HUES48 (cell line): ENCODE data around the gene LRRC26.

ENCODE experiments used
- H3K27ac ChIP-seq: one replicate; pipeline ENCODE4 v1.7.0; 2013; ENCODE audit warnings: low read depth, low read length, inconsistent platforms
- H3K27me3 ChIP-seq: 2 replicates; pipeline ENCODE4 v1.6.1; 2013; ENCODE audit warnings: mild to moderate bottlenecking, low read length; ENCODE audit not compliant: control insufficient read depth, insufficient read depth
- H3K36me3 ChIP-seq: 2 replicates; pipeline ENCODE4 v1.6.1; 2013; ENCODE audit warnings: low read length; ENCODE audit not compliant: control insufficient read depth, insufficient read depth
- H3K4me1 ChIP-seq: 2 replicates; pipeline ENCODE4 v1.6.1; 2013; ENCODE audit warnings: mild to moderate bottlenecking, low read length; ENCODE audit not compliant: control insufficient read depth, insufficient read depth
- H3K4me3 ChIP-seq: 2 replicates; pipeline ENCODE4 v1.5.1; 2013; ENCODE audit warnings: mild to moderate bottlenecking, low read depth, low read length
- H3K9ac ChIP-seq: 2 replicates; pipeline ENCODE4 v1.6.1; 2013; ENCODE audit warnings: mild to moderate bottlenecking, low read depth, low read length, moderate library complexity
- H3K9me3 ChIP-seq: 2 replicates; pipeline ENCODE4 v1.6.1; 2013; ENCODE audit warnings: low read length; ENCODE audit not compliant: control insufficient read depth, insufficient read depth

LRRC26 gene

DNA sequence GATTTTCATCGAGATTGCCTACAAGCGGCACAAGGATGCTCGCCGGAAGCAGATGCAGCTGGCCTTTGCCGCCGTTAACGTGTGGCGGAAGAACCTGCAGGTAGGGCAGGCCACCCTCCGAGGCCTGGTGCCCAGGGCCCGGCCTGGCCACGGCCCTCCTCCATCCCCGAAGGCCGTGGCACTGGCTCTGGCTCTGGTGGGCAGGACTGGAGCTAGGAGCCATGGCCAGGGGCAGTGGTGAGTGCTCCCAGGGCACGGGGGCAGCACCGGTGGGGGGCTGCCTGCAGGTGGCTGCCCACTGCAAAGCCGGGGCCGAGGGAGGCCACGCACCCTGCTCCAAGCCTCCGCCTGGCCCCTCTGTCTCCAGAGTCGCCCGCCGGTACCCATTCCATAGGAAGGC, 6.0 kb downstream of the LRRC26 start:
- H3K9me3 ChIP-seq = no peaks in the 10 kb centered on the region
- no peak overlapping the region; the same call in 1 of the 2 replicates for H3K4me3 ChIP-seq
- H3K27ac ChIP-seq = no peak overlapping the region
- peaks cover 98% of the 10 kb centered on the region for H3K27me3 ChIP-seq
- no peaks in the 10 kb centered on the region for H3K36me3 ChIP-seq
- no peak overlapping the region for H3K9ac ChIP-seq
- H3K4me1 ChIP-seq = no peaks in the 10 kb centered on the region

DNA sequence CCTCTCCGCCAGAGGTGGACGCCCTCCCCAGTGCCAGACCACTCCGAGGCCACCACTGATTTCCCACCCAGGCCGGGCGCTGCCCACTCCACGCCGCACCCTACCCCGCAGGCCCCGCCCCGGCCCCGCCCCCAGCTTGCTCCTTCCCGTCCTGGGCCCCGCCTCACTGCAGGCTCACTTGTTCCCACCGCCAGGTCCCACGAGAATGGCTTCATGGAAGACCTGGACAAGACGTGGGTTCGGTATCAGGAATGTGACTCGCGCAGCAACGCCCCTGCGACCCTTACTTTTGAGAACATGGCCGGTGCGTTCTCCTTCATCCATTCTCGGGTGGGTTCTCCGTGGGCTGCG, 6.5 kb downstream of the LRRC26 start:
- no peak overlapping the region for H3K27ac ChIP-seq
- H3K4me1 ChIP-seq = no peaks in the 10 kb centered on the region
- H3K36me3 ChIP-seq = no peaks in the 10 kb centered on the region
- H3K9ac ChIP-seq = no peak overlapping the region
- H3K9me3 ChIP-seq = no peaks in the 10 kb centered on the region
- peak overlapping the region; percentile 37; the same call in 1 of the 2 replicates for H3K4me3 ChIP-seq
- peaks cover 97% of the 10 kb centered on the region for H3K27me3 ChIP-seq

DNA sequence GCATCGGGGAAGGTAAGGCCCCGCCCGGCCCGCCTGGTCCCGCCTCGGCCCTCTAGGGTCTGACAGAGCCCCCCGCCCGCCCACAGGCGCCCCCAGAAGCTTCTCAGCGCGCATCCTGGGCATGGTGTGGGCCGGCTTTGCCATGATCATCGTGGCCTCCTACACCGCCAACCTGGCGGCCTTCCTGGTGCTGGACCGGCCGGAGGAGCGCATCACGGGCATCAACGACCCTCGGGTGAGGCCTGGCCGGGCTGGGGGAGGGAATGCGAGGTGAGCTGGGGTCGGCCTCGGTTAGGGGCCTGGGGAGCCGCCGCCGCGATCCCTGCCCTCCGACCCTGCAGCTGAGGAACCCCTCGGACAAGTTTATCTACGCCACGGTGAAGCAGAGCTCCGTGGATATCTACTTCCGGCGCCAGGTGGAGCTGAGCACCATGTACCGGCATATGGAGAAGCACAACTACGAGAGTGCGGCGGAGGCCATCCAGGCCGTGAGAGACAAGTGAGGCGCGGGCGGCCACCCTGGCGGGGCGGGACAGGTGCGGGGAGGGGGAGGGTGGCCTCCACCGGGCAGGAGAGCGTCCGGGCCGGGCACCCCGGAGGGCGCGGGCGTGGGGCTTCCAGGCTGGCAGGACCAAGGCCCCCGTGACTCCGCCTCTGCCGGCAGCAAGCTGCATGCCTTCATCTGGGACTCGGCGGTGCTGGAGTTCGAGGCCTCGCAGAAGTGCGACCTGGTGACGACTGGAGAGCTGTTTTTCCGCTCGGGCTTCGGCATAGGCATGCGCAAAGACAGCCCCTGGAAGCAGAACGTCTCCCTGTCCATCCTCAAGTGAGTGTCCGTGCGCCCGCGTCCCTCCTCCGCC, 7.1 kb downstream of the LRRC26 start:
- Histone ChIP-seq H3K27ac (no peak overlapping the region), H3K4me3 (peak overlapping the region; percentile 37), H3K4me1 (no peaks in the 10 kb centered on the region), H3K36me3 (no peaks in the 10 kb centered on the region), H3K9ac (no peak overlapping the region), H3K9me3 (no peaks in the 10 kb centered on the region), H3K27me3 (peaks cover 97% of the 10 kb centered on the region)

- Histone ChIP-seq H3K4me3 (peak overlapping the region; percentile 37), H3K4me1 (no peaks in the 10 kb centered on the region), H3K27me3 (peaks cover 95% of the 10 kb centered on the region), H3K9me3 (no peaks in the 10 kb centered on the region), H3K36me3 (no peaks in the 10 kb centered on the region), H3K27ac (no peak overlapping the region), H3K9ac (no peak overlapping the region)
Measured at GRCh38 chr9:137161558-137162486, 8.0 kb downstream of the LRRC26 start.

GRCh38 chr9:137160716-137161557, 8.9 kb downstream of the LRRC26 start:
- Histone ChIP-seq H3K4me1 (no peaks in the 10 kb centered on the region), H3K27me3 (peaks cover 95% of the 10 kb centered on the region)

DNA sequence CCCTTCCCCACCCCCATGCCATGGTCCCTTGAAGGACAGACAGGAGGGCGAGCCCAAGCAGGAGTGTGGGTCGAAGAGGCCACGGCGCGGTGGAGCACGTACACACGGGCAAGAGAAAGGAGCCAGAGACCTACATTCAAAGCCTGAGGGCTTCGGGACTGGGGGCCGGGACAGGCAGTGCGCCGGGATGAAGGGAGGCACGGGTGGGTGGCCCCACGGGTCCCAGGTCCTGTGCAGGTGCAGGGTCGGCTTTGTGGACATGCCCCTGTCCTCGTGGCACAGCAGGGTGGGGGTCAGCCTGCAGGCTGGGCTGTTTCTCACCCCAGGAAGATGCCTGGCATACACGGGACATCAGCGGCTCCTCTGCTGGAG, 9.8 kb downstream of the LRRC26 start:
- no peak overlapping the region for H3K9ac ChIP-seq
- peaks cover 96% of the 10 kb centered on the region for H3K27me3 ChIP-seq

More at GRCh38 chr9:137160716-137161557, 8.9 kb downstream of the LRRC26 start:
- no peaks in the 10 kb centered on the region for H3K36me3 ChIP-seq
- no peak overlapping the region for H3K4me3 ChIP-seq
- H3K9me3 ChIP-seq = no peaks in the 10 kb centered on the region
- H3K9ac ChIP-seq = no peak overlapping the region
- no peak overlapping the region for H3K27ac ChIP-seq

GRCh38 chr9:137159105-137160053, 10.5 kb downstream of the LRRC26 start:
- no peak overlapping the region for H3K27ac ChIP-seq
- no peaks in the 10 kb centered on the region for H3K36me3 ChIP-seq
- no peaks in the 10 kb centered on the region for H3K9me3 ChIP-seq
- no peaks in the 10 kb centered on the region for H3K4me1 ChIP-seq
- peaks cover 94% of the 10 kb centered on the region for H3K27me3 ChIP-seq
- H3K9ac ChIP-seq = no peak overlapping the region
- H3K4me3 ChIP-seq = no peak overlapping the region

More for the DNA sequence above, 9.8 kb downstream of the LRRC26 start:
- Histone ChIP-seq H3K27ac (no peak overlapping the region), H3K9me3 (no peaks in the 10 kb centered on the region), H3K36me3 (no peaks in the 10 kb centered on the region), H3K4me3 (no peak overlapping the region), H3K4me1 (no peaks in the 10 kb centered on the region)

- H3K9me3 ChIP-seq = no peaks in the 10 kb centered on the region
- no peak overlapping the region for H3K27ac ChIP-seq
- no peaks in the 10 kb centered on the region for H3K36me3 ChIP-seq
- H3K4me1 ChIP-seq = no peaks in the 10 kb centered on the region
- H3K27me3 ChIP-seq = peaks cover 87% of the 10 kb centered on the region
- H3K9ac ChIP-seq = no peak overlapping the region
- no peak overlapping the region for H3K4me3 ChIP-seq
Measured at GRCh38 chr9:137158625-137159024, 11.2 kb downstream of the LRRC26 start.

DNA sequence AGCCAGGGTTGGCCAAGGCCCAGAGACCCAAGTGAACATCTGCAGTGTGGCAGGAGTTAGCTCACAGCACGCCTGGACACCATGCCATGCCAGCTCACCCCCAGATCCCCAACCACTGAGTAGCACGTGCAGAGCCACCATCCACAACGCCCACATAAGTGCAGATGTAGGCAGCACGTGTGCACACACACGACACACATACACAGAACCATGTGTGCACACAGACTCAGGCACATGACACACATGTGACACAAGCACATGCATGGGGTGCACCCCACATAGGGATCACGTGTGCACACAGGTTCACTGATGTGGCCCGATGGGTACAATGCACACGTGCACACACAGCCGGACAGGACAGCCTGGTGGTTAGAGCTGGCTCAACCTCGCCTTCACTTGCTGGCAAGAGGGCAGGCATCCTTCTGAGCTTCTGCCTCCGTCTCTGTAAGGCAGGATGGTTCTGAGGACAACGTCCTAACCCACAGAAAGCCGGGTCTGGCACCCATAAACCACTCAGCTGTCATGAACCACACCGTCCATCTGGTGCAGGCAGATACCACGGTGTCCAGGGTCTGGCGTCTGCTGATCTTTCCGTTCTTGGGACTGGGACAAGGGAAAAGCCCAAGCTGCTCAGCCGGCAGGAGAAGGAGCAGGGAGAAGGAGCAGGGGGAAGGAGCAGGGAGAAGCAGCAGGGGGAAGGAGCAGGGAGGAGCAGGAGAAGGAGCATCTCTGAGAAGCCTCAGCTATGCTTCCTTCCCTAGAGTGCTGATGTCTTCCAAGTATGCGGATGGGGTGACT, 12.0 kb downstream of the LRRC26 start:
- Histone ChIP-seq H3K36me3 (no peaks in the 10 kb centered on the region), H3K27ac (no peak overlapping the region)

More for the DNA sequence above, 12.0 kb downstream of the LRRC26 start:
- Histone ChIP-seq H3K4me1 (no peaks in the 10 kb centered on the region), H3K27me3 (peaks cover 78% of the 10 kb centered on the region), H3K4me3 (no peak overlapping the region), H3K9me3 (no peaks in the 10 kb centered on the region), H3K9ac (no peak overlapping the region)
